Spleen (tissue), 11 donors: ENCODE data around the gene TMC5. TPM values are rescaled to one million over a fixed set of nuclear protein-coding genes. Genes with fewer than 3 reads are reported as not detected.

ENCODE experiments used
- DNase-seq: peaks from one replicate; pipeline ENCODE4 v3.0.0-alpha.2; 2020
- H3K27ac ChIP-seq, 8 donors: fragments of 200-600 bp; sonication (generic) in 7 of 8; 1 replicate in 4 of 8; 2 replicates in 4 of 8; pipeline versions ENCODE4 v1.5.0 to v1.8.0; 2016 to 2021; ENCODE audit warnings: inconsistent platforms in 4 of 8, mild to moderate bottlenecking in 4 of 8, moderate library complexity in 1 of 8
- H3K27me3 ChIP-seq, 7 donors: fragments of 200-600 bp; sonication (generic) in 6 of 7; replicated peaks in 1 of 7; 1 replicate in 4 of 7; 2 replicates in 3 of 7; pipeline versions ENCODE4 v1.5.0 to v1.8.0; 2016 to 2021; ENCODE audit warnings: inconsistent platforms in 3 of 7, mild to moderate bottlenecking in 1 of 7
- H3K36me3 ChIP-seq, 6 donors: fragments of 200-600 bp; sonication (generic) in 5 of 6; 1 replicate in 4 of 6; 2 replicates in 2 of 6; pipeline versions ENCODE4 v1.5.0 to v1.8.0; 2016 to 2021; ENCODE audit warnings: inconsistent platforms in 2 of 6
- H3K4me1 ChIP-seq, 6 donors: fragments of 200-600 bp; sonication (generic) in 5 of 6; 1 replicate in 3 of 6; 2 replicates in 3 of 6; pipeline versions ENCODE4 v1.5.0 to v1.8.0; 2016 to 2021; ENCODE audit warnings: inconsistent platforms in 3 of 6
- H3K4me3 ChIP-seq, 8 donors: fragments of 200-600 bp; sonication (generic) in 7 of 8; 1 replicate in 4 of 8; 2 replicates in 4 of 8; pipeline versions ENCODE4 v1.5.0 to v1.8.0; 2016 to 2021; ENCODE audit warnings: inconsistent platforms in 4 of 8, mild to moderate bottlenecking in 4 of 8, moderate library complexity in 2 of 8
- H3K9me3 ChIP-seq, 8 donors: fragments of 200-600 bp; sonication (generic) in 7 of 8; 1 replicate in 4 of 8; 2 replicates in 4 of 8; pipeline versions ENCODE4 v1.5.0 to v1.8.0; 2016 to 2021; ENCODE audit warnings: inconsistent platforms in 4 of 8
- POLR2A ChIP-seq, 3 donors: fragments of 450-650 bp; IDR thresholded peaks; one replicate each; pipeline ENCODE4 v1.5.1; 2017; ENCODE audit warnings: antibody characterized with exemption in 3 of 3, mild to moderate bottlenecking in 1 of 3
- POLR2AphosphoS5 ChIP-seq, 3 donors: sonication (generic); formaldehyde crosslinking; IDR thresholded peaks; one replicate each; pipeline ENCODE4 v1.5.1; 2017; ENCODE audit warnings: antibody characterized with exemption in 3 of 3
- WGBS, 5 donors: extraction: QIAGEN DNeasy Blood & Tissue Kit in 3 of 5; methylation state at CpG; one replicate each; pipeline versions ENCODE4 v1.1.5 to v1.1.7; 2013 to 2018; 5-methylcytosine and 5-hydroxymethylcytosine counted together
- intact Hi-C: fragments of 100-400 bp; cut with DNase I; formaldehyde crosslinking; loops from one replicate; pipeline ENCODE4 v1.15.0; 2023; ENCODE audit warnings: low total_unique reads
- polyA plus RNA-seq, 3 donors: library from polyadenylated mRNA; stranded (reverse); fragments of 200-250 nt; gene quantifications; one replicate each; pipeline ENCODE4 v1.2.1, GENCODE V29; 2013
- total RNA-seq, 7 donors: library from RNA; depleted of rRNA in 3 of 7; stranded (reverse); fragments of >200 nt in 3 of 7; fragmentation: NEBNext Ultra II Directional in 4 of 7; extraction: Animal tissue kit (Norgen Biotek cat#: 25700) in 4 of 7; gene quantifications; one replicate each; pipeline versions ENCODE4 v1.1.0 to v1.2.1, GENCODE V29; 2016 to 2021
- TF ChIP-seq, protein P1 (sequence below), 11 experiments: fragments of 200-600 bp in 7 of 11; fragments of 450-650 bp in 4 of 11; sonication (generic) in 4 of 11; IDR thresholded peaks in 8 of 11; conservative IDR thresholded peaks in 3 of 11; 1 replicate in 7 of 11; 2 replicates in 4 of 11; pipeline versions ENCODE4 v1.4.0 to v1.8.0; 2016 to 2021; ENCODE audit warnings: antibody characterized with exemption in 11 of 11, inconsistent platforms in 4 of 11, mild to moderate bottlenecking in 1 of 11
- donor health status: healthy with polysubstance abuse.
- donor health status: DM: no; HTN: no; CAD: no; lungs with moderate emphysema.
- donor health status: DM: no; HTN: no; CAD: no.
- donor health status: Bipolar disorder and iron deficiency.
- donor health status: healthy.
- donor health status: DM: no; HTN: no; CAD: no.
- donor health status: DM: yes; HTN: yes; CAD: no.

The TMC5 gene
- total and polyA plus RNA-seq, 10 donors: 0.05 to 0.30 (median 0.16) TPM; not detected in 4

DNA sequence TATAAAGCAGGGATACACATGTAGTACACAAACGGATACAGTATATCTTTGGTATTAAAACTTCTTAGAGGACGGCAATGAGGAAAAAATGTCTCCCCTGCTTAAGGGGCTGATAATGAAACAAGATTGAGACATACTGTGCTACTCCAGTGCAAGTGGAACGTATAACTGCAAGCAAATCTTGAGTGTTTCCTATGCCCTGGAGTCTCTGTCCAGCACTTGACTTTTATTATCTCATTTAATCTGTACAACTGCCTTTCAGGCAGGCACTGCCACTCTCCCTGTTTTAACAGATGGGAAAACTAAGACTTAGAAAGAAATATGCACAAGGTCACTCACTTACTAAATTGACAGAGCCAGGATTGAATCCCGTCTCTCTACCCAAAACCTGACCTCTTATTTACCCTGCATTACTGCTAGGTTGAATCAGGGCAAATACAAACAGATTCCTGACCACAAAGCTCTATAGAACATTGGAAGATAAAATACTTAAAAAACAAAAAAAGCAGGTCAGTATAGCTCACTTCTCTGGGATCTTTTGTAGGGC is 28.7 kb downstream of the TMC5 start:
- TF ChIP-seq, protein P1, sequence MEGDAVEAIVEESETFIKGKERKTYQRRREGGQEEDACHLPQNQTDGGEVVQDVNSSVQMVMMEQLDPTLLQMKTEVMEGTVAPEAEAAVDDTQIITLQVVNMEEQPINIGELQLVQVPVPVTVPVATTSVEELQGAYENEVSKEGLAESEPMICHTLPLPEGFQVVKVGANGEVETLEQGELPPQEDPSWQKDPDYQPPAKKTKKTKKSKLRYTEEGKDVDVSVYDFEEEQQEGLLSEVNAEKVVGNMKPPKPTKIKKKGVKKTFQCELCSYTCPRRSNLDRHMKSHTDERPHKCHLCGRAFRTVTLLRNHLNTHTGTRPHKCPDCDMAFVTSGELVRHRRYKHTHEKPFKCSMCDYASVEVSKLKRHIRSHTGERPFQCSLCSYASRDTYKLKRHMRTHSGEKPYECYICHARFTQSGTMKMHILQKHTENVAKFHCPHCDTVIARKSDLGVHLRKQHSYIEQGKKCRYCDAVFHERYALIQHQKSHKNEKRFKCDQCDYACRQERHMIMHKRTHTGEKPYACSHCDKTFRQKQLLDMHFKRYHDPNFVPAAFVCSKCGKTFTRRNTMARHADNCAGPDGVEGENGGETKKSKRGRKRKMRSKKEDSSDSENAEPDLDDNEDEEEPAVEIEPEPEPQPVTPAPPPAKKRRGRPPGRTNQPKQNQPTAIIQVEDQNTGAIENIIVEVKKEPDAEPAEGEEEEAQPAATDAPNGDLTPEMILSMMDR (IDR thresholded peaks at IDR 0.05 in 8 of 11, conservative IDR thresholded peaks at IDR 0.05 in 3 of 11): no peak
- no peak for TF ChIP-seq POLR2AphosphoS5 (IDR thresholded peaks at IDR 0.05)
- no peak for TF ChIP-seq POLR2A (IDR thresholded peaks at IDR 0.05)
- Histone ChIP-seq H3K9me3 (peaks cover 0 to 7% (median 0%) of the 10 kb centered on the region in 8 donors), H3K27me3 (no peaks in the 10 kb centered on the region), H3K36me3 (no peaks in the 10 kb centered on the region), H3K27ac (no peak overlapping the region), H3K4me1 (no peaks in the 10 kb centered on the region), H3K4me3 (no peak overlapping the region)
- 71 to 86% (median 79%) methylated on average over 4 of the region's 4 CpGs for WGBS, 5 donors
- no peak for DNase-seq
- intact Hi-C loops: no loop called here

DNA sequence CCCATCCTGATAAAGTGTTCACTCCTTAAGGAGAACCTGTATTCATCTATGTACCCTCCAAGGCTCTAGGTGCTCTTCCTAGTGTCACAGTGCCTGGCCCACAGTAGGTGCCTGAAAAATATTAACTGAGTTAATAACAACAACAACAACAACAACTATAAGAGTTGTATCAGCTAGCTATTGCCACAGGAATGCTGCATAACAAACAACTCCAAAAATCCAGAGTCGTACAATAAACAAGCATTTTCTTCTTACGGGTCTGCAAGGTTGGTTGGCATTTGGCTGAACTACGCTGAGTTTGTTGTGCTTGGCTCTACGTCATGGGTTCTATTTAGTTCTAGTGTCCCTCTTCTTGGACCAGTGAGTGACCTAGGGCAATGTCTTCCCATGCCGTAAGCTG is 29.2 kb downstream of the TMC5 start:
- intact Hi-C loops: no loop called here
- H3K27ac ChIP-seq: no peak overlapping the region
- no peaks in the 10 kb centered on the region for H3K36me3 ChIP-seq
- WGBS, 5 donors: 94 to 97% (median 95%) methylated on average over 5 of the region's 5 CpGs
- H3K4me1 ChIP-seq: no peaks in the 10 kb centered on the region
- DNase-seq: no peak
- TF ChIP-seq, protein P1 (IDR thresholded peaks at IDR 0.05 in 8 of 11, conservative IDR thresholded peaks at IDR 0.05 in 3 of 11): no peak
- TF ChIP-seq POLR2A (IDR thresholded peaks at IDR 0.05) (no peak), POLR2AphosphoS5 (IDR thresholded peaks at IDR 0.05) (no peak)
- H3K4me3 ChIP-seq: no peak overlapping the region
- H3K27me3 ChIP-seq: no peaks in the 10 kb centered on the region
- H3K9me3 ChIP-seq: peaks cover 0 to 7% (median 0%) of the 10 kb centered on the region in 8 donors

DNA sequence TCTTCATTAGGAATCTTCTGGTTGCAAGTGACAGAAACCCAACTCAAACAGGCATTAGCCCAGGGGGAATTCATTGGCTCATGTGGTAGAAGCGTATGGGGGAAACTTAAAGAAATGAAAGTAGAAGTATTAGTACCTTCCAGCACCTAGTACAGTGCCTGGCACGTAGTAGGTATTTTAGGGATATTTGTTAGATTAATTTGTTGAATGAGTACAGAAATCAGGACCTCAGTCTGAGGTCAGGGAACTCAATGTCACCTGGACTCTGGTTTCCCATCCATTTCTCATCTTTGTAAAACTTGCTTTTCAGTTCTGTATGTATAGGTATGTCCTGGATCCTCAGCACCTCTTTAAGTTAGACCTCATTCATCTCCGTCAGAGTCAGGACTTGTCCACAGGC is 32.5 kb downstream of the TMC5 start:
- no peak for TF ChIP-seq POLR2A (IDR thresholded peaks at IDR 0.05)
- TF ChIP-seq, protein P1 (IDR thresholded peaks at IDR 0.05 in 8 of 11, conservative IDR thresholded peaks at IDR 0.05 in 3 of 11): no peak
- TF ChIP-seq POLR2AphosphoS5 (IDR thresholded peaks at IDR 0.05): no peak
- H3K4me3 ChIP-seq: no peak overlapping the region
- DNase-seq: no peak
- H3K4me1 ChIP-seq: no peaks in the 10 kb centered on the region
- no peak overlapping the region for H3K27ac ChIP-seq
- no peaks in the 10 kb centered on the region for H3K36me3 ChIP-seq
- intact Hi-C loops: no loop called here
- WGBS, 5 donors: 66 to 87% (median 86%) methylated on average over 3 of the region's 3 CpGs
- peaks cover 0 to 7% (median 0%) of the 10 kb centered on the region in 8 donors for H3K9me3 ChIP-seq
- no peaks in the 10 kb centered on the region for H3K27me3 ChIP-seq

DNA sequence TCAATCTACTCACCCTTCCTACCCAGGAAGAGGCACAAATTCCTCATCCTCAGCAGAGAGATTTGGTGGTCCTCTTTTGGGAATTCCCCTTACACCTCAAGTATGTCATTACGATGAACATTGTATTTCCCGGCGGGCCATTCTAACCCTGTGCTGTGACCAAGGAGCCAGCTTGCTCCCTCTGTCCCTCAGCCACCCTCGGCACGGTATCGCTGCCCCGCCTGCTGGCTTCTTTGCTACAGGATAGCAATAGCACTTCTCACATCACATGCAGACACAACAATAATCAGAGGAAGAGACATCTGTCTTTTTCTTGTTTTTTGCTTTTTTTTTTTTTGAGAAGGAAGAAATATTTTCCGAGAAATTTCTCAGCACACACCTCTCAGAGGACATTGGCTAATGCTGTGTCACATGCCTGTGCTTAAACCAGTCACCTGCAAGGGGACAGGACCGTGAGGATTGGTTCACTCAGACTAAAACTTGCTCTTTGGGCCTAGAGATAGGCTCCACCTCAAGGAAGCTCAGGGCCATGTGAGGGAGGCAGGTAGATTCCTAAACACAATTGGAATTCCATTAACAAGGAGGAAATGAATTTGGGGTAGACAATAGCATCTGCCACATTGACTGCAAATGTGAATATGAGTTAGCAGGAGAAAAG is 41.2 kb downstream of the TMC5 start:
- H3K36me3 ChIP-seq: no peaks in the 10 kb centered on the region
- WGBS, 5 donors: 79 to 93% (median 88%) methylated on average over 9 of the region's 9 CpGs
- DNase-seq: no peak
- H3K27me3 ChIP-seq: no peaks in the 10 kb centered on the region
- no peaks in the 10 kb centered on the region for H3K4me1 ChIP-seq
- no peak overlapping the region for H3K4me3 ChIP-seq
- H3K9me3 ChIP-seq: no peaks in the 10 kb centered on the region
- TF ChIP-seq POLR2AphosphoS5 (IDR thresholded peaks at IDR 0.05): no peak
- no peak for TF ChIP-seq POLR2A (IDR thresholded peaks at IDR 0.05)
- TF ChIP-seq, protein P1 (IDR thresholded peaks at IDR 0.05 in 8 of 11, conservative IDR thresholded peaks at IDR 0.05 in 3 of 11): no peak
- intact Hi-C loops: no loop called here
- H3K27ac ChIP-seq: no peak overlapping the region
